Urinary bladder (tissue), 4 donors: ENCODE results near the gene ST6GALNAC3. TPM values are rescaled to one million over a fixed set of nuclear protein-coding genes. Genes with fewer than 3 reads are reported as not detected.

Experiments
- DNase-seq: peaks from one replicate; pipeline ENCODE4 v3.0.0-alpha.2; 2015; ENCODE audit errors: extremely low spot score
- H3K27ac ChIP-seq: one replicate; pipeline ENCODE4 v1.5.1; 2013; ENCODE audit warnings: low read depth, mild to moderate bottlenecking, moderate library complexity
- H3K36me3 ChIP-seq: one replicate; pipeline ENCODE4 v1.6.1; 2013; ENCODE audit warnings: mild to moderate bottlenecking, moderate library complexity; ENCODE audit not compliant: insufficient read depth
- H3K4me1 ChIP-seq: one replicate; pipeline ENCODE4 v1.6.1; 2013; ENCODE audit warnings: mild to moderate bottlenecking, moderate library complexity; ENCODE audit not compliant: insufficient read depth
- H3K4me3 ChIP-seq: one replicate; pipeline ENCODE4 v1.5.1; 2013; ENCODE audit warnings: low read depth, low read length
- WGBS: extraction: QIAGEN DNeasy Blood & Tissue Kit; methylation state at CpG from one replicate; pipeline ENCODE4 v1.1.7; 2013; 5-methylcytosine and 5-hydroxymethylcytosine counted together
- polyA plus RNA-seq: library from polyadenylated mRNA; stranded (reverse); fragments of 200-250 nt; gene quantifications from one replicate; pipeline ENCODE4 v1.2.3, GENCODE V29; 2013
- total RNA-seq: library from RNA; depleted of rRNA; stranded (reverse); fragments of >200 nt; gene quantifications from one replicate; pipeline ENCODE4 v1.2.3, GENCODE V29; 2014
- donor health status: healthy with polysubstance abuse.
- donor health status: healthy.

ST6GALNAC3 gene
- total and polyA plus RNA-seq, 2 donors, result 5.1 to 39.1 TPM

GRCh38 chr1:76291737-76292136 is 217.2 kb downstream of the ST6GALNAC3 start:
- Histone ChIP-seq H3K36me3 (no peaks in the 10 kb centered on the region), H3K4me3 (no peak overlapping the region), H3K27ac (no peak overlapping the region), H3K4me1 (no peaks in the 10 kb centered on the region)
- WGBS, result 54% methylated on average over 1 of the region's 1 CpG
- no peak for DNase-seq

GRCh38 chr1:76292418-76293184 is 218.1 kb downstream of the ST6GALNAC3 start:
- Histone ChIP-seq H3K4me3 (no peak overlapping the region), H3K36me3 (no peaks in the 10 kb centered on the region), H3K27ac (no peak overlapping the region), H3K4me1 (no peaks in the 10 kb centered on the region)
- WGBS, result 90% methylated on average over 2 of the region's 2 CpGs
- DNase-seq, result no peak

GRCh38 chr1:76293831-76294230 is 219.3 kb downstream of the ST6GALNAC3 start:
- DNase-seq, result no peak
- WGBS, result 75% methylated on average over 4 of the region's 4 CpGs
- no peak overlapping the region for H3K27ac ChIP-seq
- H3K36me3 ChIP-seq, result no peaks in the 10 kb centered on the region
- H3K4me1 ChIP-seq, result no peaks in the 10 kb centered on the region
- no peak overlapping the region for H3K4me3 ChIP-seq

DNA sequence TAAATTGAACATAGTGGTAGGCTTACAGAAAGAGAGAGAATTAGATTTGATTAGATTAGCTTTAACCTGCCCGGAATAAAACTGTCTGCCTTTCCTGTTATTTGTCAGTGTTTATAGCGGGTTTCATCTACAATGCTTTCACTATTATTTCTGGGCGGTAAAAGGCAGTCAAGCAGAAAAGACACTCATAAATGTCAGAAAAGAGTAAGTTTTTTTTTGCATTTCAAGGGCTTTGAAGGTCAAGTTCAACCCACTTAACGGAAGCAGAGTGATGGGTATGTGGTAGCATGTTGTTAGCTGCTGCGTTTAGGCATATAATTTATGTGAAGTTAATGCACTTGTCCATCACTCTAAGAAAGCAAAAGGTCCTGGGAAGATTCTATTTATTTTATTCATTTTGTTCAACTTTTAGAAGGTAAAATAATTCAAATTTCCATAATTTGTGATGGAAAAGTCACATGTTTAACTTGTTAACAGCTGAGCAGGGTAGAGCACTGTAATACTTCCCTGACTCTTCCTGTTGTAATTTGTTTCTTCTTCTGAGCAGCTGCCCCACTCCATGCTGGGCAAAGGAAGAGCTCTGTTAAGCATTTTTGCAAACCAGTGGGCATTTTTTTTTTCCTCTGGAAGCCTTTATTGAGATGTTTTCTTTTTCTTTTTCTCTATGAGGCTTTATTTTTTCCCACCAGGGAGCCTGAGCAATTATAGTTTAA is 220.1 kb downstream of the ST6GALNAC3 start:
- no peak overlapping the region for H3K4me3 ChIP-seq
- H3K27ac ChIP-seq, result no peak overlapping the region
- H3K4me1 ChIP-seq, result no peaks in the 10 kb centered on the region
- no peaks in the 10 kb centered on the region for H3K36me3 ChIP-seq
- WGBS, result 77% methylated on average over 5 of the region's 5 CpGs
- no peak for DNase-seq

GRCh38 chr1:76298399-76298798 is 223.9 kb downstream of the ST6GALNAC3 start:
- WGBS, result 78% methylated on average over 4 of the region's 4 CpGs

DNA sequence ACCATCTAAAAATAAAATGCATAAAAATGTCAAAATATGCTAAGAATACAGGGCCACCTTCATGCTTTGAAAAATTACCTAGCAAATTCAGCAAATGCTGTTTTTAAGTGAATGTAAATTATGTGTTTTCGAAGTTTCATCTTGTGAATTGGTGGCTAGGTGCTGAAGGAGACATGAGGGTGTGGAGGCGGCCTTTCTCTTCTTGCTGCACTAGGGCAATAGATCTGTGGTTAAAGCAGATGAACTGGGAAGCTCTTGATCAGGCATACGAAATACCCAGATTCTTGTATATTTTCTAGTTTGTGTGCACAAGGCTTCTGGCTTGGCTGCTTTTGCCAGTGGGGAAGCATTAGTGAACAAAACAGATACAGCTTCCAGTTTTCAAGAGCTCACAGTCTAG is 224.5 kb downstream of the ST6GALNAC3 start:
- DNase-seq, result no peak
- no peak overlapping the region for H3K27ac ChIP-seq
- no peaks in the 10 kb centered on the region for H3K4me1 ChIP-seq
- WGBS, result 96% methylated on average over 3 of the region's 3 CpGs
- H3K36me3 ChIP-seq, result no peaks in the 10 kb centered on the region
- no peak overlapping the region for H3K4me3 ChIP-seq

More at GRCh38 chr1:76298399-76298798, 223.9 kb downstream of the ST6GALNAC3 start:
- no peak overlapping the region for H3K4me3 ChIP-seq
- H3K4me1 ChIP-seq, result no peaks in the 10 kb centered on the region
- no peak for DNase-seq
- no peaks in the 10 kb centered on the region for H3K36me3 ChIP-seq
- no peak overlapping the region for H3K27ac ChIP-seq

DNA sequence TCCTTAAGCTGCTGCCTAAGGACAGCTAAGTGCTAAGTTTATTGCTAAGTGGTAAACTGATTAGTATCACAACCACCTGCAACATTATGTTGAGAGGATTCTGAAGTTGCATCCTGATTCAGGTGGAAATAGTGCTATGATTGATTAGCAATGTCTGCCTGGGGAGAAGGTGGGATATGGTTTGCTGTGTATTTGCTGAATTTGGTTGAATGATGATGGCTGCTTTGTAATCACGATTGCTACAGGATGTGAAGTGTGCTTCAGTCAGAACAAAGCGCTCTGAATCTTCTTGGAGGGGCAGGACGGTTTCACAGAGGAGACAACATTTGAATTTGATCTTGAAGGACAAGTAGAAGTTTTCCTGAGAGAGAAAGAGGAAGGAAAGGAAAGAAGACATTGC is 226.0 kb downstream of the ST6GALNAC3 start:
- no peak for DNase-seq
- WGBS, result 90% methylated on average over 3 of the region's 3 CpGs
- no peak overlapping the region for H3K27ac ChIP-seq
- H3K36me3 ChIP-seq, result no peaks in the 10 kb centered on the region
- no peak overlapping the region for H3K4me3 ChIP-seq
- H3K4me1 ChIP-seq, result no peaks in the 10 kb centered on the region

DNA sequence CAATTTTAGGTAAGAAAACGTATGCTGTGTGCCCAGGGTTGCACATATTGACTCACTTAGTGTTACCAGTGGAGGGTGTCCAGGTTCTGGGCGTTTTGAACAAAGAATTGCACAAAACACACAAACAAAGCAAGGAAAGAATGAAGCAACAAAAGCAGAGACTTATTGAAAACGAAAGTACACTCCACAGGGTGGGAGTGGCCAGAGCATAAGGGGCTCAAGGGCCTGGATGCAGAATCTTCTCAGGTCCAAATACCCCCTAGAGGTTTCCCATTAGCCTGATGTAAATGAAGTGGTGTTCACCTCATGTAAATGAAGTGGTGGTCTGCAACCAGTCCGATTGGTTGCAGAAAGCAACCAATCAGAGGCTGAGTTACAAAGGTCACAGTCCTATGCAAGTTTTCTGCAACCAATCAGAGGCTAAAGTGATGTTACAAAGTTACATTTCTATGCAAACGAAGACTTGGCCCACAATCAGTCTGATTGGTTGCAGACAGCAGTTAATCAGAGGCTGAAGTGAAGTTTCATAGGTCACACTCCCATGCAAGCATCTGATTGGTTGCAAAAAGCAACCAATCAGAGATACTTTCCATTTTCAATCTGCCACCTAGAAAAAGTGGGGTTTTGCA is 228.3 kb downstream of the ST6GALNAC3 start:
- WGBS, result 63% methylated on average over 5 of the region's 5 CpGs
- H3K36me3 ChIP-seq, result no peaks in the 10 kb centered on the region
- no peak overlapping the region for H3K4me3 ChIP-seq
- no peak for DNase-seq
- no peak overlapping the region for H3K27ac ChIP-seq
- no peaks in the 10 kb centered on the region for H3K4me1 ChIP-seq

- Histone ChIP-seq H3K36me3 (no peaks in the 10 kb centered on the region), H3K4me1 (no peaks in the 10 kb centered on the region), H3K27ac (no peak overlapping the region), H3K4me3 (no peak overlapping the region)
- no peak for DNase-seq
- WGBS, result 94% methylated on average over 3 of the region's 3 CpGs
Observed at GRCh38 chr1:76303340-76303717, 228.8 kb downstream of the ST6GALNAC3 start.

DNA sequence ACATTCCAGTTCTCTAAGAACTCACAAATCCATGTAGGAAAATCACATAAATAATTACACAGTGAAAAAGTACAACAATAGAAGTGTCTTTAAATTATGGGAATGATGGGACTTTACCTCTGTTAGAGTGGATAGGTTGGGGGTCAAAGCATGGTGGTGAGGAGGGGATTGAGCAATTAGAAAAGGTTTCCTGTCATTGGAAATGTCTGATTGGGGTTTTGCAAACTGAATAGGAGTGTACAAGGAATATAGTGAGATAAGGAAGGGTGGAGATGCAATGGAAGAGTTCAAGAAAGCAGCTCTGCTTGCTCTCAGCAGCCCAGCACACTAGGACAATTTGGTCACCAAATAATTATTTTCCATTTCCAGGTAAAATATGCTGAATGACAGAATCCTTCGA is 238.8 kb downstream of the ST6GALNAC3 start:
- no peak for DNase-seq
- Histone ChIP-seq H3K4me1 (no peaks in the 10 kb centered on the region), H3K27ac (no peak overlapping the region), H3K4me3 (no peak overlapping the region), H3K36me3 (no peaks in the 10 kb centered on the region)
- 100% methylated on average over 1 of the region's 1 CpG for WGBS

- no peak for DNase-seq
- 78% methylated on average over 2 of the region's 2 CpGs for WGBS
- H3K36me3 ChIP-seq, result no peaks in the 10 kb centered on the region
- H3K27ac ChIP-seq, result no peak overlapping the region
- H3K4me1 ChIP-seq, result no peaks in the 10 kb centered on the region
- H3K4me3 ChIP-seq, result no peak overlapping the region
Observed at GRCh38 chr1:76314730-76315129, 240.2 kb downstream of the ST6GALNAC3 start.

GRCh38 chr1:76317299-76317900 is 242.9 kb downstream of the ST6GALNAC3 start:
- no peaks in the 10 kb centered on the region for H3K36me3 ChIP-seq
- H3K4me3 ChIP-seq, result no peak overlapping the region
- WGBS, result 91% methylated on average over 2 of the region's 2 CpGs
- no peak for DNase-seq
- no peaks in the 10 kb centered on the region for H3K4me1 ChIP-seq
- H3K27ac ChIP-seq, result no peak overlapping the region

GRCh38 chr1:76330991-76331603 is 256.6 kb downstream of the ST6GALNAC3 start:
- Histone ChIP-seq H3K27ac (no peak overlapping the region), H3K4me1 (no peaks in the 10 kb centered on the region), H3K36me3 (no peaks in the 10 kb centered on the region), H3K4me3 (no peak overlapping the region)
- no peak for DNase-seq
- WGBS, result 28% methylated on average over 3 of the region's 3 CpGs
